Measurements from ENCODE around the gene TBCD.

Gene TBCD

DNA sequence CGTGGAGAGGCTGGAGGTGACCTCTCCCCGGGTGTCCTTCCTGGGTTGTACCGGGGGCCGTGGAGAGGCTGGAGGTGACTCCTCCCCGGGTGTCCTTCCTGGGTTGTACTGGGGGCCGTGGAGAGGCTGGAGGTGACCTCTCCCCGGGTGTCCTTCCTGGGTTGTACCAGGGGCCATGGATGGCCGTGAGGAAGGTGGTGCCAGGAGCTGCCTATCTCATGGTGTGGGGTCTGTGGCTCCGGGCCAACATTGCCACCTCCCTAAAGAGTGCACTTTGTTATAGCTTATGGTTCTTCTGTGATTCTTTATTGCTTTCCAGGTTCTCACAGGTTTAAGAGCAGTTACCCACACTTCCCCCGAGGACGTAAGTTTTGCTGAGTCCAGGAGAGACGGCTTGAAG is 174.2 kb downstream of the TBCD start:
- no peak for DNase-seq (ENCODE audit: low read depth)

DNA sequence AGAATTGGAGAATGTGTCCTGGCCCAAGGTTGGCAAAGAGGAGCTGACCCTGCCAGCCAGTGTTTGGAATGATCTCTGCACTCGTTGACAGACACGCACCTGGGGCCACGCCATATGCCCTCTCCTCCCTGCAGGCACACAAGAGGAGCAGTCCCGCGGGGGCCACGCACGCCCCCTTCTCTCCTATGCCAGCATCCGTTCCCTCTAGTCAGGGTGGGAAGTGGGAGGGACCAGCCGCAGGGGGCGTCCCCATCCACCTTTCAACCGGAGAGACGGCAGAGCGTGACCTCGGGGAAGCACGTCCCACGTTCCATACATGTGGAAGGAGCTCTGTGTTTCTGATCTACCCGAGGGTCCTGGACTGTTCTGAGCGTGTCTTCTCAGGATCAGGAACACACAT is 174.9 kb downstream of the TBCD start:
- no peak for DNase-seq (ENCODE audit: low read depth)

DNA sequence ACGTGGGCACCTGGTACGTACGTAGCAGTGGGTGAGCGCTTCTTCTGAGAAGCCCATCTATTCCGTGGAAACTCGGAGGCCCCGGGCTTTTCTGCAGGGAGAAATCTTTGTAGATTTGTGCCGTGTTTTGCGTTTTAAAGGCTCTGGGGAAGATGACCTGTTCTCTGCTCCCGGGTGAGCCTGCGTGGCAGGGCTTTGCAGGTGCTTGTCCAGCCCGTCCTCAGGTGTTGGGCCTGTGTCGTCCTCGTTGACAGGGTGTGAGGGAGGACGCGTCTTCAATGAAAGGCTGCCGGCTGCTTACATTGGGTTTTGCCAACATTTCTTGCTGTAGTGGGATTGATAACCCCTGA is 175.4 kb downstream of the TBCD start:
- DNase-seq (ENCODE audit: low read depth): no peak

DNA sequence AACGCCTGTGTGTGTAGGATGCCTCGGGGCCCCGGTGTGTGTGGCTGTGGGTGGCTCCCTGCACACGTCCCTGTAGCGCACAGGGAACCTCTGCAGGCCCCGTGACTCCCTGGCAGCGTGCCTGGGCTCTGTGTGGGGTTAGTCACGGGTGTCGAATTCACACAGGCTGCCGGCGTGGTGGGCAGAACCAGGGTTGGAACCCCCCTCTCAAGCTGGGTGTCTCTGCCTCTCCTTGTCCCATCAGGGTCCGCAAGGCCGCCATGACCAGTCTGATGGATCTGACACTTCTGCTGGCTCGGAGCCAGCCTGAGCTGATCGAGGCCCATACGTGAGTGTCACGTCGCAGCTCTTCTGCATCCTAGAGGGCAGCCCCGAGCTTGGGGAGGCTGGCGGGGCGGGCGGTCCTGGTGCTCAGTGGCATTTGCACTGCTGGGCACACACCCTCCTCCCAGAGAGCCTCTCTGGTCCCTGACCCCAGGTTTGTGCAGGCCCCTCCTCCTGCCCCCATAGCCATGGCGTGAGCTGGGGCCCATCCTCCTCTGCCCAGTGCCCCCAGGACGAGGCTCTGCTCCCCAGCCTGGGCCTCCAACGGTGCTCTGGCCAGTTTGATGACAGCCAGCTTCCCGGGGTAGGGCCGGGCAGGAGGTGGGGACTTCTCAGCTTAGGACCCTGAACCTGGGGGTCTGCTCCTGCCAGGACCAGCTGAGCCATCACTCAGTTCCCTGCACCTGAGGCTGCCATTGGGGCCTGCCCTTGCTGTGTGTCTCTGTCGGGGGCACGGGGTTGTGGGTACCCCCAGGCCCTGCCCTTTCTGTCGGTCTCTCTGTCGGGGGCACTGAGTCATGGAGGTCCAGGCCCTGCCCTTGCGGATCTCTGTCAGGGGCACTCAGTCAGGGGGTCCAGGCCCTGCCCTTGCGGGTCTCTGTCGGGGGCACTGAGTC is 176.1 kb downstream of the TBCD start:
- no peak for DNase-seq (ENCODE audit: low read depth)

DNA sequence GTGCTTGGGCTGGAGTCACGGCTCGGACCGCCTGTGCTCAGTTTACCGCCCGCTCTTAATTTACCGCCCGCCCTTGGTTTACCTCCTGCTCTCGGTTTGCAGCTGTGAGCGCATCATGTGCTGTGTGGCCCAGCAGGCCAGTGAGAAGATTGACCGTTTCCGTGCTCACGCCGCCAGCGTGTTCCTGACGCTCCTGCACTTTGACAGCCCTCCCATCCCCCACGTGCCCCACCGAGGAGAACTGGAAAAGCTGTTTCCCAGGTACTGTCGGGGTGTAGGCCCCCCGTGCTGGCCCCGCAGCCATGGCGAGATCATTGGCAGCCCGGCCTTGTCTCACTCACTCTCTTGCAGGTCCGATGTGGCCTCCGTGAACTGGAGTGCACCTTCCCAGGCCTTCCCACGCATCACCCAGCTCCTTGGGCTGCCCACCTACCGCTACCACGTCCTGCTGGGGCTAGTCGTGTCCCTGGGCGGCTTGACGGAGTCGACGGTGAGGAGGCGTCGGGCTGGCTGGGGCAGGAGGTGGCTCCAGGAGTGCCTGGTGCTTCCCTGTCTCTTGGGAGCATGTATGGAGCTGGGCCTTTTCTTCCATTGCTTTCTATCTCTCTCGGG is 177.3 kb downstream of the TBCD start:
- no peak for DNase-seq (ENCODE audit: low read depth)

DNA sequence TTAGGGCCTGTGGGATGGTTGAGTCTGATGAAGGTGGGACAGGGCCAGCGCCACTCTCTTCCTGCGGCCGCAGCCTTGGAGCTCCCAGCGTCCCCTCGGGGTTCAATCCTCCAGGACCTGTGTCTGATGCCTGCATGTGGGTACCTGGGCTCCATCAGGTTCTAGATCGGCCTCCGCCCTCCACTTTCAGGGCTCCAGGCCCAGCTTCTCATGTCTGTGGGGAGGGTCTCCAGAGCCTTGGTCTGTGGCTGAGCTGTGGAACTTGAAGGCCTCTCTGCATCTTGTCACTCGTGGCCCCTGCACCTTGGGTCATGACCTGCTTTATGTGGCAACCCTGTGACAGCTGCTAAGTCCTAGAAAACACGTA is 177.8 kb downstream of the TBCD start:
- DNase-seq (ENCODE audit: low read depth): no peak

DNA sequence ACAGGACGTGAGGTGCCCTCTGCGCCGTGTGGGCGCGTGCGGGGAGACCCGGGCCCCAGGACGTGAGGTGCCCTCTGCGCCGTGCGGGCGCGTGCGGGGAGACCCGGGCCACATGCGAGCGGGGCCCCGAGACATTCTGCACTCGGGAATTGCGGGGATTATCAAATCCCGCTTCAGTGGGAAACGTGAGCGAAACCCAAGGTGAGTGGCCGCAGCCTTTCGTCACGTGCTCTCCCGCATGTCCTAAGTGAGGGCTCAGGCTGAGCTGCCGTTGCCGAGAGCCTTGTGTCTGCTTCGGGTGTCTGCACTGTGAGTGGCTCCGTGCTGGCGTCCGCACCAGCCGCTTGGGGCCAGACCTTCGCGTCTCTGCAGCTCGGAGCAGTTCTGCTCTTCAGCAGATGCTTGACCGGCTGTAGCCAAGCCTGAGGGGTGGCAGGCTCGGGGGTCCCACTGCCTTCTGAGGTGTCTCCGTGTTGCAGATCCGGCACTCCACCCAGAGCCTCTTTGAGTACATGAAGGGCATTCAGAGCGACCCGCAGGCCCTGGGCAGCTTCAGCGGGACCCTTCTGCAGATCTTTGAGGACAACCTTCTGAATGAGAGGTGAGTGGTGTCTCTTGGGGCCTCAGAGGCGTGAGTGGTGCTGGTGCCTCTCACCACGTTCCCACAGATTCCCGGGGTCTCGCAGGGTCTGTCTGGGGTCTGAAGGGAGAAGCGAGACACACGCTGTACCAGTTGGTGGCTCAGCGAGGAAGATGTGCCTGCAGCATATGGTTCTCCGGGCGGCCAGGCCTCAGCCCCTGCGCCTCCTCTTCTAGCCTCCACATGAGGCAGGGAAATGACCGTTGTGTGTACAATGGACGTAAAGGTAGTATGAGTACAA is 178.4 kb downstream of the TBCD start:
- DNase-seq (ENCODE audit: low read depth): no peak

DNA sequence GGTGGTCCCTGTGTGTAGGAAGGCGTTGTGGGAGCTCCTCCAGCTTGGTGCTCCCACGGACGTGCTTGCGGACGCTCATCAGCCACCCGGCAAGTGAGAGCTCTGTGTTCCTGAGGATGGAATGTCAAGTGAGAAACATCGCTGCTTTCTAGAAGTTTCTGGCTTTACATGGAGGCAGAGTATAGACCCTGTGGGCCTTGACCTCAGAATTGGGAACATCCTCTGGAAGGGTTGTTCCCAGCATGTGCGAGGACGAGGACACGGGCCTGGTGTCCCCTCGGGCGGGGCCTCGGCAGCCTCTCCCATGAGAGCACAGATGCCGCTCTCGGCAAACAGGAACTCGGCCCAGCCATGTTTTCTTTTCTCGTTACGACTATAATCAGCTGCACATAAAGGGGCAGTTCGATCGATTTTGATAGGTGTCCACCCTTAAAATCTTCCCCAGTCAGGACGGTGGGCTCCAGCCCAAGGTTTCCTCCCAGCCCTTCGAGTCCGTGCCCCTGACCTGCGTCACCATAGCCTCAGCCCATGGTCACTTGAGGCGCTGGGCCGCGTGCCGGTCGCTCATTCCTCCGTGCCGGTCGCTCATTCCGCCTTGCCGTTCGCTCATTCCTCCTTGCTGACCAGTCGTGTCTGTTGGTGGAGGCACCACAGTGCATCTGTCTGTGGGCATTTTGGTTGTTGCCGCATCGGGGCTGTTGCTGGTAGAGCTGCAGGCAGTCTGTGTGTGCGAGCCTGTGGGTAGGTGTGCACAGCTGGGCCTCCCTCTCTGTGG is 179.2 kb downstream of the TBCD start:
- no peak for DNase-seq (ENCODE audit: low read depth)

DNA sequence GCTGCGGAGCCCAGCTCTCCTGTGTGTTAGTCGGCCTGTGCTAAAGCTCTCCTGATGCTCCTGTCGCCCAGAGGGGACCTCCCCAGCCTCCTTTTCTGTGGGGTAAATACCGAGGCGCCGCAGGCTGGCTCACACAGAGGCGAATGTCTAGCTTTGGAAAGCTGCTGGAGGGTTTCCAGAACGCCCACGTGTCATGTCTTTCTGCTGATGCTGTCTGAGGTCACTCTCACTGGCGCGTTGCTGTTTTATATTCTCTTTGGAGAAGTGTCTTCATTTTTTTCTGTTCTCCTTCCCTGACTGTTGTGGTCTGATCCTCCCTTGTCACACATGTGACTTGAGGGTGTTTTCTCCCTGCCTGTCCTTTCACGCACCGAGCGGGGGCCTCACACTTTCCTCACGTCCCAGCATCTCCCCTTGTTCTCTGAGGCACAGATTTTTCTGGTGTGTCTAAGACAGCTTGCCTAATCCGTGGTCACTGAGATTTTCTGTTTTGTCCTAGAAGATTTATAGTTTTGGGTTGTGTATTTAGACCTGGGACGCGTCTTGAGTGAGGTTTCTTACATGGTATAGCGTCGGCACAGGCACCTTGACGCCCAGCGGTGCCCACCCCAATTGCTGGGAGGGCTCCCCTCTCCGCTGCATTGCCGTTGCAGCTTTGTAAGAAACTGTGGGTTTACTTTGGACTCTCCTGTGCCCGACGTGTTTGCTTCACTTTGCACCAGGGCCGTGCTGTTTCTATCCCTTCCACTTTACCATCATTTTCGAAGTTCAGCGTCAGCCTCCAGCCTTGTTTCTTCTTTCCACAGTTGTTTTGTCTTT is 180.0 kb downstream of the TBCD start:
- no peak for DNase-seq (ENCODE audit: low read depth)

DNA sequence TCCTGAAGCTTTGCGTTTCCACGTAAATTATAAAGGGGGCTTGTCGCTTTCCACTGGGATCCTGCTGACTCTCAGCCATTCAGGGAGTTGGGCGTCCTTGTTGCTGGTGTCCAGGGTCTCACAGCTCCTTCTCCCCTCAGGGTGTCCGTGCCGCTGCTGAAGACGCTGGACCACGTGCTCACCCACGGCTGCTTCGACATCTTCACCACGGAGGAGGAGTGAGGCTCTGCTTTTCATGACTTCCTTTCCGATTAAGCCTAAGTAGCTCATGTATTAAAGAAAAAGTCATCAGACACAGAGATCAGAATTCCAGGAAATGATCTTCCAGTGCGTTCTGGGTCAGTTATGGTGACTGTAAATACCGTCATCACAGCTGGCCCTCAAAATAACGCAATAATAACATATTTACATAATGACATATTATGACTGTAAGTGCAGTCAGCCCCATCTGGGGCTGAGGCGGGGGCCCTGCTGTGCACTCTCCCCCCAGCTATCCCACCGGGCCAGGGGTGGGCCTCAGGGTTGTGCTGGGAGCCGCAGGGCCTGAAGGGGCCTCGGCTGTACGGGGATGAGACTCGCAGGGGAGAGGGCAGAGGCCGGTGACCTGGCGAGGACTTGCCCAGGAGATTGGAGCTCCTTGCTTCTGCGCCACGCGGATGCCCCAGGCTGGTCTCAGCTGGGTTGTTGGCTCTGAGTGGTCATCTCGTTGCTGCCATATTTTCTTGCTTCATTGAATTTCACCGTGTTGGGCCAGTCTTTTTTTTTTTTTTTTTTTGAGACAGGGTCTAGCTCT is 180.8 kb downstream of the TBCD start:
- DNase-seq (ENCODE audit: low read depth): no peak

DNA sequence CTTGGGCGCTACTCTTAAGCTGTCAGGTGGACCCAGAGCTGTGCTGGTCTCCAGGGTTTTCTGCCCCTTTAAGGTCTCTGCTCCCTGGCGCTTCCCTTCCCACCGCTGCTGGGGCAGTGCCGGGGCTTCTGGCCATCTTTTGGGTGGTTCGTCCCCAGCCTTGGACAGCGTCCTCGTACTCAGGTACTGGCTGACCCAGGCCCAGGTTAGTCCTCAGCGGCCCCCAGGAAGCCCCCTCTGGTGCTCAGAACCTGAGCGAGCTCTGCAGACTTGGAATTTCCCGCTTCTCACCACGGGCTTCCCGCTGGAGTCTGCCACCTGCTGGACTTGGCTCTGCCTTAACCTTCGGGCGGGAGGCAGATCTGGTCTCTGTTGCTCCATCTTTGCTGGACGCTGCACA is 182.0 kb downstream of the TBCD start:
- DNase-seq (ENCODE audit: low read depth): no peak

DNA sequence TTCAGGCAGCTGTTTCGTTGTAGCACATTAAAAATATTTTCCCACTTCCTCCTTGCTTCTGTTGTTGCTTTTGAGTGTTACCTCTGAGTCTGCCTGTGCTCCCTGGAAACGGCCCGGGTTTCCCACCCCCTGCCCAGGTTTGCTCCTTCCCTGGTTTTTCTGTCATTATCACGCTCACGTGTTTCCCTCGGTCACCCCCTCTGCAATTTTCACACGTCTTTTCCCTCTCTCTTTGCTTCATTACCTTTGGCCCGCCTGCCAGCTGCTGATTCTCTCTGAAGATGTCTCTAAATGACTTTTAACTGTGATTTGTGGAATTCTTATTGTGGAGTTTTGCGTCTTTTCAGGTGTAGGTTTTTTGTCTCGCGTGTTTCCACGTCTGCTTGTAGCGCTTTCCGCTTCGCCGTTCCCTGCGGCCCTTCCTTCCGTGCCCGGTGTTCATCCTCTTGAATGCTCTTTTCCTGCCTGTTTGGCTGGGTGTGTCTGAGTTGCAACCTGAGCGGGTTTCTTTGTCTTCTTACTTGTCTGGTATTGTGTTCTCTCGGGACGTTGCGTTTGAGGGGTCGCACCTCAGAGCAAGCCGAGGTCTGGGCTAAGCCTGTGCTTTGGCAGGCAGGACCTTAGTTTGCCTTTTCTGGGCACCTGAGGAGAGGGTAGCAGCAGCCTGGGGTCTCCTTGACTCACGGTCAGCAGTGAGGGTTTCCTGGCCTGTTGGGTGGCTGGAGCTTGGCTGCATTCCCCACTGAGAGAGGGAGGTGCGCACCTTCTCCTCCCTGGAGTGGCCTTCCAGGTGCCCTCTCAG is 184.3 kb downstream of the TBCD start:
- no peak for DNase-seq (ENCODE audit: low read depth)

DNA sequence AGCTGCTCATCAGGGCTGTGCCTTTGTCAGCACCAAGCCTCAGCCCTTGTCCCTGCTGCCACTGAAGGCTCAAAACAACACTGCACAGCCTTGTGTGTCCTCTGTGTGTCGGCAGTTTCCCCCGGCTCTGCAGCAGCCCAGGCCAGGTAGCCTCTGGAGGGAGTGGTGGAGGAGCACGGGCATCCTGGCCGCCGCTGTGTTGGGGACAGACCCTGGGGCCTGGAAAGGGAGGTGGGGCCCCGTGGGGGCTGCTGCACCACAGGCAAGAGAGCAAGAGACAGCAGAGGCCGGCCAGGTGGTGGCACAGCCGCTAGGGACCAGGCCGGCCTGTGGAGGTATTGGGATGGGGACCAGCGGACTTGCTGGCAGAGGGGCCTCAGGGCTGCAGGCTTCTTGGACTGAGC is 184.9 kb downstream of the TBCD start:
- DNase-seq (ENCODE audit: low read depth): no peak

DNA sequence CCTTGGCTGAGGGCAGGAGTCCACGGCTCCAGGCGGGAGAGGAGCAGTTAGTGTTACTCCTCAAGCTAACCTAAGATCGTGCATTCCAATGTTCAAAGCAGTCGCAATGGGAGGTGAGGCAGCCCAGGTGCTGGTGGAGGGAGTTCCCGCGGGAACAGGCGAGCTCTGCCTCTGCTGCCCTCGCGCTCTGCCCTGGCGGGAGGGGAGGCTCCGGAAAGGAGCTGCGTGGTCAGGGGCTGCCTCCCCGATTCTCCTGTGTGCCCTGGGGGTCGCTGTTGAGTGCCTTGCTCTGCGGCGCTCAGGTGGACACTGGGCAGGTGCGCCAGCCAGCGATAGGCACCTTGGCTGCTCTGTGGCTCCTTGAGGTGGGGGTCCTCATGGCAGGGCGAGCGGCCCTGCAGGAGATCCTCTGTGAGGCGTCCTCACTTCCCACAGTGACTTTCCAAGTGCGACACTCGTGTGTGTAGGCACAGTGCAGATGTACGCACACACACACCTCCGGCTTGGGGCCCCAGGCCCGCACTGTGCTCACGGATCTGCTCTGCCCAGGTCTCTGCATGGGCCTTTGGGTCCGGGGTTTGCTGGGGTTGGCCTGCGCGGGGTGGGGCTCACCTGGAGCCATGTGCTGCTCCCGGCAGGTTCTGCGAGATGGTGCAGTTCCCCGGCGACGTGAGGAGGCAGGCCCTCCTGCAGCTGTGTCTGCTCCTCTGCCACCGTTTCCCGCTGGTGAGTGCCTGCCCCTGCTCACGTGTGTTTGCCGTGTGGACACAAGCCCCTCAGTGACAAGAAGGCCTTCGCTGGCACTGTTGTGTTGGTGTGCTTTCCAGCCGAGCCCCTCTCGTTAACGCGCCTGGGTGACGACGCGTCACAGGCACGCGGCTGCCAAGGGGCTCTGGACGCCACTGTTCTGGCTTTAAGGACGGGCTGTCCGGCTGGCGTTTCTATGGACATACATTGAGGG is 185.8 kb downstream of the TBCD start:
- no peak for DNase-seq (ENCODE audit: low read depth)

DNA sequence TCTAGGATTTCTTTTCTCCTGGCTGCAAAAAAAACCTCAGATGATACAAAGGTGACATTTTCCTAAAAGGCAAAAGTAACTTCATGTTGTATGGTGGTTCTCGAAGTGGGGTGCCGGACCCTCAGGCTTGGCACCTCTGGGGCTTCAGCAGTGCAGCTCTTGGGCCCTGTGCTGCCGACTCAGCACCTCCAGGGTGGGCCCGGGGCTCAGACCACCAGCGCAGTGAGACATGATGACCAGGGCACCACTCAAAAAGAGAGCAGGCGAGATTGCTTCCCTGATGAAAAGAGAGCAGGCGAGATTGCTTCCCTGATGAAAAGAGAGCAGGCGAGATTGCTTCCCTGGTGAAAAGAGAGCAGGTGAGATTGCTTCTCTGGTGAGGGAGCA is 186.6 kb downstream of the TBCD start:
- no peak for DNase-seq (ENCODE audit: low read depth)

DNA sequence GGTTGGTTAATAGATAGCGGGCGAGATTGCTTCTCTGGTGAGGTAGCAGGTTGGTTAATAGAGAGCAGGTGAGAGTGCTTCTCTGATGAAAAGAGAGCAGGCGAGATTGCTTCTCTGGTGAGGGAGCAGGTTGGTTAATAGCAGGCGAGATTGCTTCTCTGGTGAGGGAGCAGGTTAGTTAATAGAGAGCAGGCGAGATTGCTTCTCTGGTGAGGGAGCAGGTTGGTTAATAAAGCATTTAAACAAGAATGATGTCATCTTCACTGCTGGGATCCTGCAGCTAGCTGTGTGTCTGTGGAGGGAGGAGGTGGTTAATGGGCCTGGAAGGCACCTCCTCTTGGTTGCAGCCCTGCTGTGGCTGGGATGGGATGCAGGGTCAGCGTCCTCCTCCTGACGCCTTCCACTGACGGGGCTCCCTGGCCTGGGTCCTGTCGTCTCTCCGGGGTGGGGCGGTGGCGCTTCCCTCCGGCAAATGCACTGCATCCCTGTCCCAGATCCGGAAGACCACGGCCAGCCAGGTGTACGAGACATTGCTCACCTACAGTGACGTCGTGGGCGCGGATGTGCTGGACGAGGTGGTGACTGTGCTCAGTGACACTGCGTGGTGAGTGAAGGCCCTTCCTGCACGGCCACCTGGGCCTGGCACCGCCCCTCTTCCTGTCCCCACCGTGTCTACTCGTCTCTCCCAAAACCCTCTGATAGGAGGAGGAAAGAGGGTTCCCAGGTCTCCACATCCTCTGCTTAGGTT is 187.2 kb downstream of the TBCD start:
- DNase-seq (ENCODE audit: low read depth): no peak

DNA sequence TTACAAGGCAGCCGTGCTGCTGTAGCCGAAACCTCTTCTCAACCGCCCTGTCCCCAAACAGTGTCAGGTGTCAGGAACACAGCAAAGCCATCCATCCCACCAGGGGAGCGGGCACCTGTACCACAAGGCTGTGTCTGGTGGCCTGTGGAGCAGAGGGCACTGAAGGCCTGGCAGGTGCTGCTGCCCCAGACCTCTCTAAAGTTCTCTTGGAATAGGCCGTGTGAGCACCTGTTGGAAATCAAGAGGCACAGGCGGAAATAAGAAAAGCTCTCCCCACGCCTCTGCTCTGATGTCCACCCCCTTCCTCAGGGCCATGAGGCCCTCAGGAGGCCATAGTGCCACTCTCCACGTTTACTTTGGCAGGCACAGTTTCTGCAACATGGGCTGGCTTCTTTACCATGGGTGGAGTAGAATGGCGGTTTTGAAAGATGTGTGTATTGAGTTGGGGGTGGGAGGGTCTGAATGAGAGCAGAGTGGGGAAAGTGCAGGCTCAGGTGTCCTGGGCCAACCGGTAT is 187.8 kb downstream of the TBCD start:
- no peak for DNase-seq (ENCODE audit: low read depth)

Measured in CMK (cell line).